Brain microvascular endothelial cell (primary cell): Measurements from ENCODE around the gene UQCRC1.

Source experiments
- DNase-seq: peaks from one replicate; pipeline ENCODE4 v3.0.0-alpha.2; 2020
- H3K27ac ChIP-seq: fragments of 250-450 bp; sonication (Bioruptor Pico); 2 replicates; pipeline ENCODE4 v1.5.1; 2020; ENCODE audit warnings: mild to moderate bottlenecking, moderate library complexity
- H3K27me3 ChIP-seq: fragments of 250-450 bp; sonication (Bioruptor Pico); replicated peaks from 2 replicates; pipeline ENCODE4 v1.5.1; 2020; ENCODE audit warnings: mild to moderate bottlenecking
- H3K36me3 ChIP-seq: fragments of 250-450 bp; sonication (Bioruptor Pico); replicated peaks from 2 replicates; pipeline ENCODE4 v1.5.1; 2020; ENCODE audit warnings: mild to moderate bottlenecking
- H3K4me3 ChIP-seq: 2 replicates; pipeline ENCODE4 v1.5.1; 2011; ENCODE audit warnings: low read depth, mild to moderate bottlenecking, control low read depth, low read length, moderate library complexity
- in situ Hi-C: cut with HindIII; loops from 2 replicates; pipeline ENCODE4 v1.10.0; 2017; ENCODE audit warnings: low sequenced_read_pairs, low pct_ligation_motif_present
- TF ChIP-seq, protein P1 (sequence below): IDR thresholded peaks from 2 replicates; pipeline ENCODE4 v1.5.1; 2011; ENCODE audit warnings: low read depth, mild to moderate bottlenecking, moderate library complexity, low read length, control low read depth, inconsistent platforms; ENCODE audit errors: missing control alignments

Gene UQCRC1

DNA sequence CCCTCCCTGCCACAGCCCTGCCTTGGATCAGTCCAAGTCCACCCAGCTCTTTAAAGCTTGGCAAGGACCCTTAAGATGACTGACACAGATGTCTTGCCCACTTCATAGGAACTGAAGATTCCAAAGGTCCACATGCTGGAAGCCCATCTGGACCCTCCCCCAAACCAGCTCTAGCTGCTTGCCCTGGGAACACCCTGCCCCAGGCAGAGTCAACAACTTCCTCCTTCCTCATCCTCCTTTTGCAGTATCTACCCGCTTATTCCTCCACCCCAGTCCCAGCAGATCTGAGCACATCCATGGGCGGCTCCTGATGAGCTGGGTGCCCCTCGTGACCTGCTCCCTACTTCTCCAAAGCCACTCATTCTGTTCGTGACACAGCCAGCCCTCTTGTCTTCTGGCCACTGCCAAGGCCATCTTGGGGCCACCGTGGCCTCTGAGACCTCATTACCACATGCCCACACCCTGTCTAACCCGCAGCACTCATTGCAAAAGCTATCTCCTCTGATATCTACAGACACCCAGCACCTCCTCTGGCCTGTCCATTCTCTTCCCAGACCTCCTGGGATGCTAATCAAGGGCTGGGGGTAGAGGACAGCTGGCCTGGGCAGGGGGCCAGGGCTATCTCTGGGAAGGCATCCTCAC is 50.8 kb downstream of the UQCRC1 start:
- no peaks in the 10 kb centered on the region for H3K36me3 ChIP-seq
- no peak overlapping the region for H3K4me3 ChIP-seq
- H3K27me3 ChIP-seq: no peaks in the 10 kb centered on the region
- in situ Hi-C loops: no loop called here
- TF ChIP-seq, protein P1, sequence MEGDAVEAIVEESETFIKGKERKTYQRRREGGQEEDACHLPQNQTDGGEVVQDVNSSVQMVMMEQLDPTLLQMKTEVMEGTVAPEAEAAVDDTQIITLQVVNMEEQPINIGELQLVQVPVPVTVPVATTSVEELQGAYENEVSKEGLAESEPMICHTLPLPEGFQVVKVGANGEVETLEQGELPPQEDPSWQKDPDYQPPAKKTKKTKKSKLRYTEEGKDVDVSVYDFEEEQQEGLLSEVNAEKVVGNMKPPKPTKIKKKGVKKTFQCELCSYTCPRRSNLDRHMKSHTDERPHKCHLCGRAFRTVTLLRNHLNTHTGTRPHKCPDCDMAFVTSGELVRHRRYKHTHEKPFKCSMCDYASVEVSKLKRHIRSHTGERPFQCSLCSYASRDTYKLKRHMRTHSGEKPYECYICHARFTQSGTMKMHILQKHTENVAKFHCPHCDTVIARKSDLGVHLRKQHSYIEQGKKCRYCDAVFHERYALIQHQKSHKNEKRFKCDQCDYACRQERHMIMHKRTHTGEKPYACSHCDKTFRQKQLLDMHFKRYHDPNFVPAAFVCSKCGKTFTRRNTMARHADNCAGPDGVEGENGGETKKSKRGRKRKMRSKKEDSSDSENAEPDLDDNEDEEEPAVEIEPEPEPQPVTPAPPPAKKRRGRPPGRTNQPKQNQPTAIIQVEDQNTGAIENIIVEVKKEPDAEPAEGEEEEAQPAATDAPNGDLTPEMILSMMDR: no peak
- H3K27ac ChIP-seq: no peak overlapping the region
- no peak for DNase-seq

DNA sequence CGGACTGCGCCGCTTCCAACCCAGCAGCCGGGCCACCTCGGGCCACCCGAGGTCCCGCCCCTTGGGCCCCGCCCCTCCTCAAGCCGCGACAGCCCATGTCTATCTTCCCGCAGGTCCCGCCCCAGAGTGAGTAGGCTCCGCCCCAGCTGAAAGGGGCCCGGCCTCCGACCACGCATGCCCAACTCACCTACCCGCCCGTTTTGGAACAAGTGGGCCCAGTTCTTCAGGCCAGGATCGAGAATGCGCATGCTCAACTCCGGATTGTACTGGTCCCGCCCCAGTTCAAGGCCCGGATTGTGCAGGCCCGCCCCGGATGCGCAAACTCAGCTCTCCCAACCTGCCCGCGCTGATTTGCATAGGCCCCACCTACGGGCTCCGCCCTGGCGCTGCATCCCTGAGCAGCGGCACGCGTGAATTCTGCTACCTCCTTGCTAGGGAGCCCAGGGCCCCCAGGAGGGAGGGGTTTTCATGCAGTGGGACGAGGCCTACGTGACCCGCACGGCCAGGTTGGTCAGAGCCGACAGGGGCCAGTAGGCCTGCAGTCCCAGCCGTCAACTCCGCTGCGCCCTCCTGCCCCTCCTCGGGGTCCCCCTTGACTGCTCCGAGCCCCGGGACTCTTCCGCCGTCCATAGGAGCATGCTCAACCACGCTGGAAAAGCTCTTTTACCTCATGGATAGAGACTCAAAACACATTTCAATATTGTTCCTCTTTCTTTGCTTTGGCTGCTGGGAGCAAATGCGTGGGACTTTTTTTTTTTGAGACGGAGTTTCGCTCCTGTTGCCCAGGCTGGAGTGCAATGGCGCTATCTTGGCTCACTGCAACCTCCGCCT is 52.4 kb downstream of the UQCRC1 start, which contains the start of gene PFKFB4:
TSS of gene PFKFB4 (minus strand) at position 8 of the 831 bp plus-strand sequence. CDS start 26 bp downstream, outside the sequence.
- no peaks in the 10 kb centered on the region for H3K36me3 ChIP-seq
- in situ Hi-C loops: no loop called here
- TF ChIP-seq, protein P1: no peak
- no peaks in the 10 kb centered on the region for H3K27me3 ChIP-seq
- DNase-seq: peak; percentile 99
- H3K27ac ChIP-seq: no peak within 1 kb of the TSS
- peak within 1 kb of the TSS; percentile 65 for H3K4me3 ChIP-seq

GRCh38 chr3:48555949-48556795 is 53.3 kb downstream of the UQCRC1 start:
- no peak for DNase-seq
- Histone ChIP-seq H3K4me3 (peak overlapping the region; percentile 65), H3K27ac (no peak overlapping the region), H3K36me3 (no peaks in the 10 kb centered on the region), H3K27me3 (no peaks in the 10 kb centered on the region)
- TF ChIP-seq, protein P1: no peak
- in situ Hi-C loops: no loop called here

GRCh38 chr3:48555231-48555948 is 54.1 kb downstream of the UQCRC1 start:
- in situ Hi-C loops: no loop called here
- no peak for DNase-seq
- Histone ChIP-seq H3K36me3 (no peaks in the 10 kb centered on the region), H3K27me3 (no peaks in the 10 kb centered on the region), H3K4me3 (no peak overlapping the region), H3K27ac (no peak overlapping the region)
- TF ChIP-seq, protein P1: no peak
